Bronchial epithelial cell (primary cell): Measurements from ENCODE around the gene UBE2G1. TPM values are rescaled to one million over a fixed set of nuclear protein-coding genes. Genes with fewer than 3 reads are reported as not detected.

Experiments
- DNase-seq: peaks from one replicate; pipeline ENCODE4 v3.0.0-alpha.2; 2010; ENCODE audit warnings: low read depth
- FAIRE-seq: peaks from 2 replicates; lab custom pipeline; 2011; peaks lifted over from hg19 to GRCh38; lab: Jason Lieb, UNC
- H3K27me3 ChIP-seq: 2 replicates; pipeline ENCODE4 v1.5.1; 2011; ENCODE audit warnings: low read length; ENCODE audit not compliant: control insufficient read depth, insufficient read depth
- H3K36me3 ChIP-seq: 2 replicates; pipeline ENCODE4 v1.5.1; 2011; ENCODE audit warnings: low read length; ENCODE audit not compliant: control insufficient read depth, insufficient read depth
- H3K4me3 ChIP-seq: 2 replicates; pipeline ENCODE4 v1.5.1; 2011; ENCODE audit warnings: mild to moderate bottlenecking, low read depth, low read length, control low read depth
- CTCF ChIP-seq: IDR thresholded peaks from 2 replicates; pipeline ENCODE4 v1.5.1; 2011; ENCODE audit warnings: mild to moderate bottlenecking, moderate library complexity, low read length, control low read depth, inconsistent platforms; ENCODE audit not compliant: insufficient read depth, severe bottlenecking
- total RNA-seq: library from RNA; depleted of rRNA; stranded (reverse); fragments of >200 nt; gene quantifications from 2 replicates; pipeline ENCODE4 v1.2.1, GENCODE V29; 2014

Gene UBE2G1
- total RNA-seq, 1 donor from 2014 or later: 39.2 TPM

DNA sequence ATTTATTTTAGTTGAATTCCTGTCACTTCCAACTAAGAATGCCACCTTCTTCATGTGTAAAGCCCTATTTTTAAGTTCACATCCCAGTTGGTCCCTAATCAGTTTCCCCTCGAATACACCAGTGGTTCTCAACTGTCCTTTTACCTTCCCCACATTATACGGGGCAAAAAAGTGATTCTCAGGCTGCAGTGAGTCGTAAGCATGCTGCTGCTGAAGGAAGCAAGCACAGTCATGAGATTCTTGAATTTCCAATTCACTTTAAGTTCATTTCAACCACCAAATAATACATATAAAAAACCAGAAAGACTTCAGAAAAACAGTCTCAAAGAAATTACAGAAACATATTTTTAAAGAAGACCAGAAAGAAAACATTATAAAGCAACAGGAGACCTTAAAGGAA, 47.9 kb downstream of the UBE2G1 start:
- H3K36me3 ChIP-seq: no peaks in the 10 kb centered on the region
- DNase-seq (peak; percentile 44), FAIRE-seq (no peak)
- H3K27me3 ChIP-seq: no peaks in the 10 kb centered on the region
- TF ChIP-seq CTCF: no peak
- no peak overlapping the region for H3K4me3 ChIP-seq

- Histone ChIP-seq H3K27me3 (no peaks in the 10 kb centered on the region), H3K4me3 (no peak overlapping the region), H3K36me3 (no peaks in the 10 kb centered on the region)
- DNase-seq: peak; percentile 27
- no peak for FAIRE-seq
- no peak for TF ChIP-seq CTCF
These were observed 48.3 kb downstream of the UBE2G1 start for GRCh38 chr17:4318186-4318585.

- no peak for TF ChIP-seq CTCF
- Histone ChIP-seq H3K27me3 (no peaks in the 10 kb centered on the region), H3K4me3 (no peak overlapping the region), H3K36me3 (no peaks in the 10 kb centered on the region)
- DNase-seq (no peak), FAIRE-seq (no peak)
These were observed 48.9 kb downstream of the UBE2G1 start for GRCh38 chr17:4317610-4318009.

DNA sequence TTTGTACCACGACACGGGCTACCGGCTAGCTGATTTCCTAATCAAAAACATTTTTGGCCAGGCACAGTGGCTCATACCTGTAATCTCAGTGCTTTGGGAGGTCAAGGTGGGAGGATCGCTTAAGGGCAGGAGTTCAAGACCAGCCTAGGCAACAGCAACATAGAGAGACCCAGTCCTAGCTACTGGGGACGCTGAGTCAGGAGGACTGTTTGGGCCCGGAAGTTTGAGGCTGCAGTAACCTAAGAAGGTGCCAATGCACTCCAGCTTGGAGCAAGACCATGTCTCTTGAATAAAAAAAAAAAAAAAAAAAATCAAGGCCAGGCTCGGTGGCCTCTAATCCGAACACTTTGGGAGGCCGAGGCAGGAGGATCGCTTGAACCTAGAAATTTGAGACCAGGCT, 49.8 kb downstream of the UBE2G1 start:
- TF ChIP-seq CTCF: no peak
- Histone ChIP-seq H3K4me3 (no peak overlapping the region), H3K36me3 (no peaks in the 10 kb centered on the region), H3K27me3 (no peaks in the 10 kb centered on the region)
- DNase-seq (no peak), FAIRE-seq (no peak)

DNA sequence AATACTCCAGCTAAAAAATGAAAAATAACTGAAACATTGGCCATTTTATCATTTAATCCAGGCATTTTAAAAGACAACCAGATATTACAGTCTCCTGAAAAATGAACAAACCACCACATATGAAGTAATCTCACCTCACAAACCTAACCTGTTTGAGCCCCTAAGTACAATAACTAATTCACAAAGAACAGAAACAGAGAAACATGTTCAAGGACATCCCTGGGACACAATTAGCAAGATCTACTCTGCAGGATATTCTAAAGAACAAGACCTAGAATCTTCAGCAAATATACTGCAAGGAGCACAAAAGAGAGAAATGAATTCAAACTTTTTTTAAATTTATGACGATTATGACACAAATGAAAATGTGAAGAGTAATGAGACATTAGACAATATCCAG, 51.9 kb downstream of the UBE2G1 start:
- no peak overlapping the region for H3K4me3 ChIP-seq
- TF ChIP-seq CTCF: no peak
- no peaks in the 10 kb centered on the region for H3K27me3 ChIP-seq
- DNase-seq (no peak), FAIRE-seq (no peak)
- H3K36me3 ChIP-seq: no peaks in the 10 kb centered on the region

GRCh38 chr17:4314179-4314578, 52.3 kb downstream of the UBE2G1 start:
- FAIRE-seq (no peak), DNase-seq (no peak)
- Histone ChIP-seq H3K4me3 (no peak overlapping the region), H3K27me3 (no peaks in the 10 kb centered on the region), H3K36me3 (no peaks in the 10 kb centered on the region)
- TF ChIP-seq CTCF: no peak
